Stimulated activated naive CD8-positive, alpha-beta T cell treated with anti-CD3 and anti-CD28 coated beads, Interleukin-15, Interleukin-2, amounts not matched to agents 100 ng/mL and 50 ng/mL, for 24 hours (primary cell): Measurements from ENCODE around the gene CHRDL1.
"Not testable (repeated sequence)": the region's sequence is repeated elsewhere in the genome, so short reads cannot be mapped to it uniquely, and the experiment has no call there.

Source experiments
- H3K27ac Mint-ChIP-seq: one replicate; pipeline ENCODE4 v1.8.0; 2021; ENCODE audit warnings: mild to moderate bottlenecking, mixed read lengths
- H3K27me3 Mint-ChIP-seq: one replicate; pipeline ENCODE4 v1.8.0; 2021; ENCODE audit warnings: mixed read lengths
- H3K36me3 Mint-ChIP-seq: one replicate; pipeline ENCODE4 v1.8.0; 2021; ENCODE audit warnings: low read depth, mixed read lengths
- H3K4me1 Mint-ChIP-seq: one replicate; pipeline ENCODE4 v1.8.0; 2021; ENCODE audit warnings: low read depth, mixed read lengths
- H3K4me3 Mint-ChIP-seq: one replicate; pipeline ENCODE4 v1.8.0; 2021; ENCODE audit warnings: mild to moderate bottlenecking, mixed read lengths
- H3K9me3 Mint-ChIP-seq: one replicate; pipeline ENCODE4 v1.8.0; 2021; ENCODE audit warnings: mixed read lengths

CHRDL1 gene

DNA sequence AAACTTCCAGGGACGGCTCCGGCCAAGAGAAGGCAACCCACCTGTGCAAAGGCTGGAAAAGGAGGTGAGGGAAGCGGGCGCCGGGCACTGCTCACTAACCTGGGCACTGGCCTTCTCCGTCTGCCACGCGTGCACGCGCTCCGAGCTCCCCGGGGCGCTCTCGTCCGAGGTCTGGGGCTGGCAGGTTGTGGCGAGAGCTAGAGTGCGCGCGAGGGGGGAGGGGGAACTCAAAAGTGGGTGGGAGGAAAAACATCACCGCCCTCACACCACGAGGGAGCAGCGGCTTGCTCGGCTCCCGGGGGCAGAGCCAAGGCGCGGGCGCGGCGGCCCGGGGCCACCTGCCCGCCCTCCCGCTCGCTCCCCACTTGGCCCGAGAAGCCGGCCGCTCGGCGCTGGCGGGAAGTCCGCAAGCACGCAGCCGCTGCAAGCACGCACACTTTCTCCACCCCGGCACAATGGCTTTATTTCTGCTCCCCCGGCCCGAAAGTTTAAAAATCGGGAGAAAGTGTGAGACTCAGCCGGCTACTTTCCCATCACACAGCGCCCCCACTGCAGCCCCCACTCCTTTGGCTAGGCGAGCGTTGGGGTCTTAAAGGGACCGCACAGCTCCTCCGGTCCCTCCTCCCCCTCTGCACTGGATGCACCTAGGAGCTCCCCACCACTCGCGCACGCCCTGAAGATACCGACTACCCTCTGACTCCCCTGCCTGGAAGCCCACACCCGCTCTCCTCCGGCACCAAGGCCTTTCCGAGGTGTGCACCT is at the start of gene CHRDL1:
TSS of gene CHRDL1 (minus strand) at position 173 of the 762 bp plus-strand sequence. CDS start 3,636 bp downstream, outside the sequence.
- no peaks in the 10 kb centered on the region for H3K36me3 Mint-ChIP-seq
- H3K4me3 Mint-ChIP-seq: peak within 1 kb of the TSS; percentile 60
- peaks cover 22% of the 10 kb centered on the region for H3K27me3 Mint-ChIP-seq
- no peak within 1 kb of the TSS for H3K27ac Mint-ChIP-seq
- H3K9me3 Mint-ChIP-seq: no peaks in the 10 kb centered on the region
- no peaks in the 10 kb centered on the region for H3K4me1 Mint-ChIP-seq

- Mint-ChIP-seq H3K36me3 (no peaks in the 10 kb centered on the region), H3K4me1 (no peaks in the 10 kb centered on the region), H3K27ac (no peak overlapping the region), H3K4me3 (no peak overlapping the region), H3K27me3 (no peaks in the 10 kb centered on the region), H3K9me3 (no peaks in the 10 kb centered on the region)
Observed at GRCh38 chrX:110836982-110837381, 41.4 kb upstream of the CHRDL1 start.

GRCh38 chrX:110836451-110836850 is 40.8 kb upstream of the CHRDL1 start:
- no peaks in the 10 kb centered on the region for H3K4me1 Mint-ChIP-seq
- H3K36me3 Mint-ChIP-seq: no peaks in the 10 kb centered on the region
- H3K27ac Mint-ChIP-seq: no peak overlapping the region
- H3K27me3 Mint-ChIP-seq: no peaks in the 10 kb centered on the region
- H3K4me3 Mint-ChIP-seq: no peak overlapping the region
- H3K9me3 Mint-ChIP-seq: no peaks in the 10 kb centered on the region

DNA sequence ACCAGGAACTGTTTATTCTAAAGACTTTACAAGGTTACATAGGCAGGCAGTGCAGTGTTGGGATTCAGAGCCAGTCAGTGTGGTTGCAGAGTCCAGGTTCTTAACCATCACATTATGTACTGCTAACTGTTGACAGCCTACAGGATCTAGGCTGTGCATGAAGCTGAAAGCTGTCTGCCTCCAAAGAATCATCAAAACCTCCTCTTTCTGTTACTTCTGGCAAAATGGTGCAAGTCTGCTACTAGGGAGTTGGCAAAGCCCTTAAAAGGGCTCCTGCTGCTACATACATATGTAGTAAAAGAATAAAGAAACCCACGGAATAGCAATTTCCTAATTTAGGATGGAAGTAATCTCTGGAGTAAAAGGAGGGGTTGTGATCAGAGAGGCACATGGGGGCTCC is 40.4 kb upstream of the CHRDL1 start:
- H3K4me1 Mint-ChIP-seq: no peaks in the 10 kb centered on the region

GRCh38 chrX:110825972-110826371 is 30.4 kb upstream of the CHRDL1 start:
- Mint-ChIP-seq H3K27me3 (peaks cover 4% of the 10 kb centered on the region), H3K4me3 (no peak overlapping the region), H3K9me3 (no peaks in the 10 kb centered on the region), H3K4me1 (no peaks in the 10 kb centered on the region), H3K27ac (no peak overlapping the region), H3K36me3 (no peaks in the 10 kb centered on the region)

More for the DNA sequence above, 40.4 kb upstream of the CHRDL1 start:
- H3K9me3 Mint-ChIP-seq: no peaks in the 10 kb centered on the region
- no peak overlapping the region for H3K27ac Mint-ChIP-seq
- no peak overlapping the region for H3K4me3 Mint-ChIP-seq
- no peaks in the 10 kb centered on the region for H3K36me3 Mint-ChIP-seq
- H3K27me3 Mint-ChIP-seq: no peaks in the 10 kb centered on the region

DNA sequence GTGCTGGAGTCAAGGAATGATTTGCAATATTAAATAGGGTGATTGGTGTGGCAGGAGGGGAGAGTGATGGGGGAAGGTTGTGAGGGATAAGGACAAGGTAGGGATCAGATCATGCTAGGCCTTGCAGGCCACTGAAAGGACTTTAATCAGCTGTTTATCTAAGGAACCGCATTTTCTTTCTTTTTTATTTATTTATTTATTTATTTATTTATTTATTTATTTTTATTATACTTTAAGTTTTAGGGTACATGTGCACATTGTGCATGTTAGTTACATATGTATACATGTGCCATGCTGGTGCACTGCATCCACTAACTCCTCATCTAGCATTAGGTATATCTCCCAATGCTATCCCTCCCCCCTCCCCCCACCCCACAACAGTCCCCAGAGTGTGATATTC is 20.9 kb upstream of the CHRDL1 start:
- H3K4me3 Mint-ChIP-seq, H3K27me3 Mint-ChIP-seq, H3K27ac Mint-ChIP-seq, H3K4me1 Mint-ChIP-seq, H3K9me3 Mint-ChIP-seq, H3K36me3 Mint-ChIP-seq: not testable (repeated sequence)

DNA sequence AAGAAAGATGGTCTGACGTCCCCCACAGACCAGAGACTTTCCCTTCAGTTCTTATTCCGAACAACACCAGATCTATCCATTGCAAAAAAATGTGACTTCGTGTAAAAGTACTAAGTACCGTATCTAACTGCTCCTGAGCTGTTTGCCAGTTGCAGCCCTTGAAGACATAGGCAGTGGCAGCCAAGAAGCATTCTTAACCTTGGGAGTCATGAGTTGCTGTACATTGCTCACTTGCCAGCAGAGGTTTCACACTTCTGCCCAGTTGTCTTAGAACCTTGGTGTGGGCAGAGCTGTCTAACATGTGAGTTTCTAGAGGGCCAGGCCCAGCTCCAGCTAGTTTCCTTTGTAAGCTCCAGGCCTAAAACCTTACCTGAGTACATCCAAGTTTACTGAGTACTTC is 10.5 kb upstream of the CHRDL1 start:
- H3K4me1 Mint-ChIP-seq: no peaks in the 10 kb centered on the region
- H3K9me3 Mint-ChIP-seq: no peaks in the 10 kb centered on the region
- H3K27me3 Mint-ChIP-seq: no peaks in the 10 kb centered on the region

DNA sequence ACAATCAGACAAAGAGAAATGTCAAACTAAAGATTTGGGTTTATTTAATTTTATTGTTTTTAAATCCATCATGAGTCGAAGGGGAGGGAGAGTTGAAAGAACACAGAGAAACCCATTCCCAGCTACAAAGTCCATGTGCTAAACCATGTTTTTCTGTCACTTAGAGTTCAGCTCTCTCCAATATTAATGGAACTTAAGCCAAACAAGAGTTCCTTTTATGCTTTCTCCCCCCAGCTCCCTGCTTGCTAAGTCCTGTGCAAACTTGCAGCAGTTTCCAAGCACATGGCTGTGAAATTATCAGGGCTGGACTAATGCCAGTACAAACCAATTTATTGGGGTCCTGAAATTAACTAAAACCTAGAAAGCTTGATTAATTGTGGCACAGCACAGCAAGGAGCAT is 9.7 kb upstream of the CHRDL1 start:
- Mint-ChIP-seq H3K4me3 (no peak overlapping the region), H3K9me3 (no peaks in the 10 kb centered on the region), H3K27ac (no peak overlapping the region), H3K36me3 (no peaks in the 10 kb centered on the region), H3K4me1 (no peaks in the 10 kb centered on the region), H3K27me3 (no peaks in the 10 kb centered on the region)

More for the DNA sequence above, 10.5 kb upstream of the CHRDL1 start:
- no peaks in the 10 kb centered on the region for H3K36me3 Mint-ChIP-seq
- H3K4me3 Mint-ChIP-seq: no peak overlapping the region
- H3K27ac Mint-ChIP-seq: no peak overlapping the region

GRCh38 chrX:110804446-110804845 is 8.8 kb upstream of the CHRDL1 start:
- Mint-ChIP-seq H3K9me3 (no peaks in the 10 kb centered on the region), H3K4me1 (no peaks in the 10 kb centered on the region), H3K36me3 (no peaks in the 10 kb centered on the region), H3K27ac (no peak overlapping the region), H3K27me3 (no peaks in the 10 kb centered on the region), H3K4me3 (no peak overlapping the region)

DNA sequence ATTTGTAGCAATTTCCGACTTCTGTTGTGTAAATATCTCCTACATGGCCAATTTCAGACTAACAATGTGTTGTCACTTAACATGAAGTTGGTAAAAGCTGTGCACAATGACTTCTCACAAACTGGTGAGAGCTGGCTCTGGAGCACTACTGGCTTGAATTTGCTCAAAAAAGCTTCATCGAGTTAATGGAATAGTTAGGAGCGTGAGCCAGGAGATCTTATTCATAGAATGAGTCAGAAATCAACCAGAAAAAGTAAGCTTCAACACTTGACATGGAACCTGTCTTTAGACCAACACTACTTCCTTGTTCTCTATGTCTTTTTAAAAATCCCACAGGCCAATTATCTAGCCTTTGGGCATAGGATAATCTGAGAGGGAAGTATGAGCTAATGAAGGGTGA is 7.9 kb upstream of the CHRDL1 start:
- Mint-ChIP-seq H3K36me3 (no peaks in the 10 kb centered on the region), H3K4me3 (no peak overlapping the region), H3K4me1 (no peaks in the 10 kb centered on the region), H3K27ac (no peak overlapping the region), H3K9me3 (no peaks in the 10 kb centered on the region), H3K27me3 (peaks cover 1% of the 10 kb centered on the region)

GRCh38 chrX:110796407-110796697 is 735 bp upstream of the CHRDL1 start:
- no peaks in the 10 kb centered on the region for H3K36me3 Mint-ChIP-seq
- H3K27ac Mint-ChIP-seq: no peak overlapping the region

GRCh38 chrX:110794601-110795000 is 1.0 kb downstream of the CHRDL1 start:
- Mint-ChIP-seq H3K36me3 (no peaks in the 10 kb centered on the region), H3K27ac (no peak overlapping the region), H3K4me3 (no peak overlapping the region), H3K27me3 (peaks cover 22% of the 10 kb centered on the region), H3K4me1 (no peaks in the 10 kb centered on the region), H3K9me3 (no peaks in the 10 kb centered on the region)

More at GRCh38 chrX:110796407-110796697, 735 bp upstream of the CHRDL1 start:
- Mint-ChIP-seq H3K9me3 (no peaks in the 10 kb centered on the region), H3K4me1 (no peaks in the 10 kb centered on the region), H3K4me3 (peak overlapping the region; percentile 60), H3K27me3 (peaks cover 22% of the 10 kb centered on the region)

- Mint-ChIP-seq H3K27me3 (peaks cover 7% of the 10 kb centered on the region), H3K27ac (no peak overlapping the region), H3K36me3 (no peaks in the 10 kb centered on the region), H3K4me3 (no peak overlapping the region), H3K4me1 (no peaks in the 10 kb centered on the region), H3K9me3 (no peaks in the 10 kb centered on the region)
Observed at GRCh38 chrX:110791071-110791470, 4.5 kb downstream of the CHRDL1 start.

GRCh38 chrX:110786486-110786885 is 9.1 kb downstream of the CHRDL1 start:
- no peaks in the 10 kb centered on the region for H3K36me3 Mint-ChIP-seq
- no peaks in the 10 kb centered on the region for H3K27me3 Mint-ChIP-seq
- no peaks in the 10 kb centered on the region for H3K9me3 Mint-ChIP-seq
- H3K4me1 Mint-ChIP-seq: no peaks in the 10 kb centered on the region
- H3K4me3 Mint-ChIP-seq: no peak overlapping the region
- no peak overlapping the region for H3K27ac Mint-ChIP-seq

- H3K27ac Mint-ChIP-seq: no peak overlapping the region
- no peak overlapping the region for H3K4me3 Mint-ChIP-seq
- H3K4me1 Mint-ChIP-seq: no peaks in the 10 kb centered on the region
Observed at GRCh38 chrX:110759785-110760184, 35.8 kb downstream of the CHRDL1 start.

DNA sequence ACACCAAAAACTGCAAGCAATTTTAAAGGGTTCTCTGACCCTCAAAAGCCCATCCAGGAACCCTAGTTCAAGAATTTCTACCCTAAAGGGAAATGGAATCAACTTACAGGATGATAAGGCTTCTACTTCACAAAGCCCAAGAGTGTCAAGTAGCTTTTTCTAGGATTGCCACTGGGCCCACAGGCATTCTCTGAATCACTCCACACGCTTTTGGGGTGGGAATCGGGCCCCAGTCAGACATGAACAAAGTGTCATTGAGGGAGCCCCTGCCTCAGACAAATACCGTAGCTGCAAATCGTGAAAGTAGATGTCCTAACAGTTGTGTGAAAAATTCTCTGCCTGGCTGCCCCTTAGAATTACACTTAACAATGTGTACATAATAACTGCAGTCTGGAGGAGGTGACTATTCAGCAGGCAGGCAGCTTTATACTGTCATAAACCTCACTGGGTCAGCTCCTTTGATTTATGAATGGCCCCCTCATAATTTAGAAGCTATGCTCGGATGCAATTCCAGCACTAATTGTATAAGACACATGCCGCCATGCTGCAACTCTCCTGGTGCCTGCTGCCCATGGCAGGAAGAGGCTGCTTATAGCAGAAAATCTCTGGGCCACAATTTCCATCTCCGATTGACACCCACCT is 36.7 kb downstream of the CHRDL1 start:
- Mint-ChIP-seq H3K4me1 (no peaks in the 10 kb centered on the region), H3K9me3 (peaks cover 9% of the 10 kb centered on the region), H3K36me3 (no peaks in the 10 kb centered on the region), H3K4me3 (no peak overlapping the region), H3K27me3 (no peaks in the 10 kb centered on the region), H3K27ac (no peak overlapping the region)

More at GRCh38 chrX:110759785-110760184, 35.8 kb downstream of the CHRDL1 start:
- Mint-ChIP-seq H3K36me3 (no peaks in the 10 kb centered on the region), H3K9me3 (peaks cover 9% of the 10 kb centered on the region), H3K27me3 (no peaks in the 10 kb centered on the region)
